Astrocyte of the hippocampus (primary cell): ENCODE results near the gene ABCA9.
A peak's percentile ranks its signal among the peaks of the same experiment; 100 is the strongest.
"Not testable (repeated sequence)": the region's sequence is repeated elsewhere in the genome, so short reads cannot be mapped to it uniquely, and the experiment has no call there.

Source experiments
- DNase-seq: peaks from one replicate; pipeline ENCODE4 v3.0.0; 2011; ENCODE audit warnings: low read depth, low spot score

The ABCA9 gene

DNA sequence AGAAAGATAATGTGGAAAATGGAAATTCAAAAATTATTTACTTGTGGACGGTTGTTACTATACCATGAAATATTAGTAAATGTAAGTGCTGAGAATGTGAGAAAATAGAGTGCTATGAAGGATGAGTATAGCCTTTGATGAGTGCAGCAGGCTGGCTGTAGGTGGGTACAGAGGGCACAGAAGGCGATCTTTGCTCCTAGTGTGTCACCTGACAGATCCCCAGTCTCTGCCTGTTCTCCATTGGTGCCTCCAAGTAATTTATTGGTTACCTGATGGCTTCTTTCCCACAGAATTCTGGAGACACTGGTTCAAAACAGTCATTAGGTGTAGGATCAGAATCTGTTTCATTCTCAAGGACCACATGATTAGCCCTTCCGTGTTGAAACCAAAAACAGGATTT lies 28.9 kb downstream of the ABCA9 start:
- DNase-seq: no peak

DNA sequence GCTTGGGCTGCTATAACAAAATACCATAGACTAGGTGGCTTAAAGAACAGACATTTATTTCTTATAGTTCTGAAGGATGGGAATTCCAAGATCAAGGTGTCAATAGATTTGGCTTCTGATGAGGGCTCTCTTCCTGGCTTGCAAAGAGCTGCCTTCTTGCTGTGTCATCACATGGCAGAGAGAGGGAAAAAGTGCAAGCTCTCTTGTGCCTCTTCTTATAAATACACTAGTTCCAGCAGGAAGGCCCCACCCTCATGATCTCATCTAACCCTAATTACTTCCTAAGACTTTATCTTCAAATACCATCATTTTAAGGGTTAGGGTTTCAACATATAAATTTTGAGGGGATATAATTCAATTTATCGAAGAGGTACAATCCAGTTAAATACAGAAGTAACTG lies 30.6 kb downstream of the ABCA9 start:
- DNase-seq: no peak

DNA sequence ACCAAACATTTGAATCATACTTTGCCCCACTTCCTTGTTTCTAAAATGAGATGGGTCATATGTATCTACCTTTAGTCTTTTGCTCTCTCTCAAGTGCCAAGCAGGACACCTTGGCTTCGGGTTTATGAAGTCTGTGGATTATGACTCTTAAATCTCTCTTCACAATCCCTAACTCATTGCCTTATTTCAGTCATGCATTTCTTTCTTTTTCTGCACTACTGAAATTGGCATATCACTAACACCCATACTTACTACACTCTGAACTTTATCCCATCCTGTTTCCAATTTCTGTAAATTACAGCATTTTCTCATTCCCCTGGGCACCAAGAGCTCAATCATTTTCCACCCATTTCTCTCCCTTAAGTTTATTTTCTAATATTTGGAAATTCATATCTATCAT lies 42.0 kb downstream of the ABCA9 start:
- no peak for DNase-seq

DNA sequence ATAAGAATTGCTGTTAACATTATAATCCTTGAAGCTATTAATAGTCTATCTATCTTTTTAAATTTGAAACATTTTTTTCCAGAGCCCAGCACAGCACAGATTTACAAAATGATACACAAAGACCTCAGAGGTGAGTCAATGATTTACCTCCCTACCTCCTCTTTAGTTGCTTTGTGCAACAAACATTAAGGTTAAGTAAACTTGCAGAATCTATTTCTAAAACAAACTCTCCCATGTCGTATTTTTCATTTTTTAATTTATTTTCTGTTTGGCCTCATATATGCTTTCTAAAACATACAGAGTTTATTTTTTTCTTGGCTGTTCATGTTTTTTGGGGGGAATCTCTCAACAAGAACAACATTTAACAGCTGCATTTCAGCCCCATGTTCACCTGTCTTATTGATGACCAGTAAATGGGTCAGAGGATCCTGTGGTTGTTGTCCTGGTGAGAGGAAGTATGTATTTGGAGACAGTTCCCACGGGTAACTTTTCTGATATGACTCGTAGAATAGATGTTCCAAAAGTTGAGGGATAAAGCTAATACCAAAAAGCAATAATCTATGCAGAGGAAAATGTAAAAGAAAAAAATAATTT lies 42.6 kb downstream of the ABCA9 start:
- DNase-seq: no peak

DNA sequence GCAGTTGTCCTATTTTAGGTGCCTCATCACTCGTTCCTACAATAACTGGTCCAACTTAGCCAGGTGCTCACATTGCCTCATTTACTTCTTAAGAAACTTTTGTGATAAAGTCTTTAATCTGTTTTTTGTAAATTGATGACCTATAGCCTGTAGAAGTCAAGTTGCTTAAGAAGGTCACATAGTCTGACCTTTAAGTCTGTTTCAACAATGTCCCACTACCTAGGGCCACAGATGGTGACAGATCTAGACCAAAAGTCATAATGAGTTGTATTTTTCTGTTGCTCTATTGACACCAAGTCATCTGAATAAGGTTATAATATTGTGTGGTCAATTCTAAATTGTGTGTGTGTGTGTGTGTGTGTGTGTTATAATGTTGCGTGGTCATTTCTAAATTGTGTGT lies 45.1 kb downstream of the ABCA9 start:
- DNase-seq: no peak

DNA sequence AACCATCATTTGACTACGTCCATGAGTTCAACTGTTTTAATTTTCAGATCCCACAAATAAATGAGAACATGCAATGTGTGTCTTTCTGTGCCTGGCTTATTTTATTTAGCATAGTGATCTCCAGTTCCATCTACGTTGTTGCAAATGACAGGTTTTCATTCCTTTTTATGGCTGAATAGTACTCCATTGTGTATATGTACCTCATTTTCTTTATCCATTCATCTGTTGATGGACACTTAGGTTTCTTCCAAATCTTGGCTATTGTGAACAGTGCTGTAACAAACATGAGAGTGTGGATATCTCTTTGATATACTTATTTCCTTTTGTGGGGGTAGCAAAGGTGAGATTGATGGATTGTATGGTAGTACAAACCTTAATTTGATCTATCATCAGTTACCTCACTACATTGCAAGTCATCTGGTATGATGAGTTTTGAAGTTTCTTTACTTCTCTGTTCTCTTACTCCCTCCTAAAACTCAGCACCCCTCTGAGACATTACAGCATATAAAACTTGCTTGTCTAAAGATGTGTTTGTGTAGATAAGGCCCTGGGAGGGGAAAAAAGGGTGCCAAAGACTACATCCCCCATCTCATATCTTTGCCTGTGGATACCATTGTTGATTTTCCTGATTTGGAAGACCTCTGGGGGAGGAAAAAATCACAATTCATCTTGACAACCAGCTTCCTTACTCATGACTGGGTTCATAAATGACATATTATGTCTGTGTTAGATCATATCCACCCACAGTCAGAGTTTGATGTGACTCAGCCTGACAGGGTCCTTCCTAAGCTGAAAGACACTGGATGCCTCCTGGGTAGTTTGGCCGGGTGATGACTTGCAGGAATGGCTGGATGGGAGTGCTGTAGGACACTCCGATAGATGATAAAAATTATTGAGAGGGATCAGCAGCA lies 47.6 kb downstream of the ABCA9 start:
- DNase-seq: peak; percentile 0

DNA sequence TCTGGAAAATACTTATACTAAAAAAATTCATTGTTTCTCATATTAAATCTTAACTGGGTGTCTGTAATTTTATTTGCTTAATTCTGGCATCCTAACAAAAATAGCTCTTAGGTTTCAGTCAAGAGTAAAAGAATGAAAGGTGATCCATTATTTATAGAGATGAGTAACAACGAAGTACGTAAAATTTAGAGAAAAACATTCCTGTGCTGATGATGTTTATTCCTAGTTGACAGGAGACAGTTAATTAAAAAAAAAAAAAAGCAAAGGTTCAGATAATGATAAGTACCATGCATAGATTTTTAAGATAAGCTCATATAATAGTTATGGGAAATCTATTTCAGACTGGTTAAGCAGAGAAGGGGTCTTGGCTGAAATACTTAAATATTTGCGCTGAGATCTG lies 50.8 kb downstream of the ABCA9 start:
- DNase-seq: no peak

DNA sequence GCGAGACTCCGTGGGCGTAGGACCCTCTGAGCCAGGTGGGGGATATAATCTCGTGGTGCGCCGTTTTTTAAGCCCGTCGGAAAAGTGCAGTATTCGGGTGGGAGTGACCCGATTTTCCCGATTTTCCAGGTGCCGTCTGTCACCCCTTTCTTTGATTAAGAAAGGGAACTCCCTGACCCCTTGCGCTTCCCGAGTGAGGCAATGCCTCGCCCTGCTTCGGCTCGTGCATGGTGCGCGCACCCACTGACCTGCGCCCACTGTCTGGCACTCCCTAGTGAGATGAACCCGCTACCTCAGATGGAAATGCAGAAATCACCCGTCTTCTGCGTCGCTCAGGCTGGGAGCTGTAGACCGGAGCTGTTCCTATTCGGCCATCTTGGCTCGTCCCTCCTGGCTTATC lies 56.0 kb downstream of the ABCA9 start:
- not testable (repeated sequence) for DNase-seq

DNA sequence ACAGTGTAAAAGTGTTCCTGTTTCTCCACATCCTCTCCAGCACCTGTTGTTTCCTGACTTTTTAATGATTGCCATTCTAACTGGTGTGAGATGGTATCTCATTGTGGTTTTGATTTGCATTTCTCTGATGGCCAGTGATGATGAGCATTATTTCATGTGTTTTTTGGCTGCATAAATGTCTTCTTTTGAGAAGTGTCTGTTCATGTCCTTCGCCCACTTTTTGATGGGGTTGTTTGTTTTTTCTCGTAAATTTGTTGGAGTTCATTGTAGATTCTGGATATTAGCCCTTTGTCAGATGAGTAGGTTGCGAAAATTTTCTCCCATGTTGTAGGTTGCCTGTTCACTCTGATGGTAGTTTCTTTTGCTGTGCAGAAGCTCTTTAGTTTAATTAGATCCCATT lies 61.0 kb downstream of the ABCA9 start:
- not testable (repeated sequence) for DNase-seq

DNA sequence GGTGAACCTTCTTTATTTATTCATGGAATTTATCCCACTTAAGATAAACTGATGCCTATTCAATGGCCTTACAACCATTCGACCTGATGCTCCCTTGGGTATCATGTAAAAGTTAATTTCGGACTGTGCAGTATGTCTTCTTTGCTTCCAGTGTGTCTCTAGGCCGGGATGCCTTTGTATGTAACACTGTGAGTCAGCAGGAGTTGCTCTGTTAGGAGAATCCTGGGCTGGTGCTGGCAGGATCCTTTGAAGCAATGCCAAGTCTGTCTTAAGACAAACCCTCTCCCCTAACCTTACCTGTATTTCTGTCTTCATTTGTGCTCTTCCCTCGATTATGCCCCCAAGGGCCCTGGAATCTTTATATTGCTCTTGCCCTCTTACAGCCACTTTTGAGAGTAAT lies 67.6 kb downstream of the ABCA9 start:
- no peak for DNase-seq

DNA sequence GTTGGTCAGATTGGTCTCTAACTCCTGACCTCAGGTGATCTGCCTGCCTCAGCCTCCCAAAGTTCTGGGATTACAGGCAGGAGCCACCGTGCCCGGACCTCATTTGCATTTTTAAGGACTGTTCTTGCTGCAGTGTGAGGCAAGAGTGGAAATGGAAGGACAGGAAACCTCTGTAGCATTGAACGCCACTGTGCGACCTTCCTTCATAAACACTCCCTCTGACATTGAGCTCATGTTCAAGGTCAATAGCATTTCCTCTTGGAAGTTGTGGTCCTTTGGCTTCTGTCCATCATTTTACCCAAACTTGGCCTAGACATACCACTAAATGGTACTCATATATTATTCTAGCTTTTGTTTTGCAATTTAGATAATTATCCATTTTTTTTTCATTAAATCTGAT lies 72.8 kb downstream of the ABCA9 start:
- DNase-seq: no peak

DNA sequence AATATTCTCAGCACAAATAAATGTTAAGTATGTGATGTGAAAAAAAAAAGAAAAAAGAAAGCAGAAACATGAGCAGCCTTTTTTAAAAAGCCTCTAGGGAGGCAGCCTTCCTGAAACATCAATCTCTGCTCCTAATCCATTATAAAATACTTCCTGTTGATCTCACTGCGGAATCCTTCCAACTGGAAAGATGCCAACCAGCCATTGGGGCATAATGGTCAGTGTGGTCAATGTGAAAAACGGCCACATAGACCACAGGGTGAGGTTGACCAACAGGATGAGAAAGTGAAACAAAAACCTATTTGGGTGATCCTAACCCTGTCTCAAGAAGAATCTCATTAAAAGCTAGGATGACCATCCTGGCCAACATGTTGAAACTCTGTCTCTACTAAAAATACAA lies 79.4 kb downstream of the ABCA9 start:
- DNase-seq: peak; percentile 46

DNA sequence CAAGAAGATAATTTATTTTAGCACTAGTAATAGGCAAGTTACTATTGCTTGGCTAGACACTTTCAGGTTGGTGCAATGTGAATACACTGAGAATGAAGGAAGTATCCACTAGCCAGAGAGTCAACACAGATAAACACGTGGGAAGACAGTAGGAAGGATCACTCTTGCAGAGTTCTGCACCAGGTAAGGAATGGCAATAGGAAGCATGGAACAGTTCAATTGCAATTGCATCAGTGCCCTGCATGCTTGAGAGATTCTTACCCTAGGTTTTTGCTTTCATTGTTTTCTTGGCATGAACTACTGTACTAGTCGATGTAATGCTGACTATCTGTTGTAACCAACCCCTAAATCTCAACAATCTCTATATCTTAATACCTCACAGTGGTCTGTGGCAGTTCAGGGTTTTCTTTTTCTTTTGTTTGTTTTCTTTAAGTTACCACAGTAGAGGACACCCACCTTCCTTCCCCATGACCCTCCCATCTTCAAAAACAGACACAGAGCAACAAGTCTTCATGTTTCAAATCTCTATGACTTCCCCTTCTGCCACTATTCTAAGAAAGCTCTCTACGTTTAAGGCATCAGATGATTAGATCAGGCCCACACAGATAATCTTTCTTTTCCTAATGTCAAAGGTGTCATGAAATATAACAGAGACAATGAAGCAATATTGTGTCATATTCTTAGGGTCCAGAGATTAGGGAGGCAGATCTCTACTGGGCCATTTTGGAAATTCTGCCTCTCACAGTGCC lies 87.5 kb downstream of the ABCA9 start:
- no peak for DNase-seq

DNA sequence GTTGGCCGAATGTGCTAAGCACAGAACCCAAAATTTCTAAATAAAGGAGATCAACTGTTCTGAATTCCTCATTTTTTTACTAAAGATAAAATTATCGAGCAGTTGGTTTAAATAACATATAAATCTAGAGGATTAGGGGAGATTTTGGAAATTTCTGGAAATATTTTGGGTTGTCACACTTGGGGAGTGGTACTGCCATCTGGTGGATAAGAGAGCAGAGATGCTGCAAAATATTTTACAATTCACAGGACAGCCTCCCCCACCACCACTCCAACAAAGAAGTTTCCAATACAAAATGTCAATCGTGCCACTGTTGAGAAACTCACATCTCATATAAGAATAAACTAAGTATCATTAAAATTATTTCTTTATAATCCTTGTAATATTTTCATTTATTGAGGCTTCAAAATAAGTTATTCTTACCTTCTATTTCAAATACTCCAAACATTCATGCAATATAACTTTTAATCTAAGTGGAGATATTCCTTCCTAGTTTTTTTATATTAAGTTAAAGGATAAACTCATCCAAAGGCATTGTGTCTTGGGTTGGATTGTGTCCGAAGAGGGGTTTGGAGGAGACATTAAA lies 88.5 kb downstream of the ABCA9 start:
- peak; percentile 34 for DNase-seq

DNA sequence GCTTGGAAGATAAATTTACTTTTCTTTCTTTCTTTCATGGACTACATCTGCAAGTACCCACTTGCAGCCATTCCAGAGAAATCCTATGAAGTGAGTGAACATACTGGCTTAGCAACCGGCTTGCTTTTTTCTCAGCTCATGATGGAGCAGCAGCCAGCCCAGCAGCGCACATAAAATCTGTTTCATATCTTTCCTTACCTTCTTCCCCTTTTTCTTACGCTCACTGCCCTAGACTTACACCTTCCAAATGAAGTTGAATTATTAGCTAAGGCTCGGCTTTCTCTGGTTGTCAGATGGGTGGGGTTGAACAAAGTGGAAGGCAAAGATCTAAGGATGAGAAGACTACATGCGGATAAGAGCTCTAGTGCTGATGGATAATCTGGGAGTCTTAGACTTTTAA lies 91.6 kb downstream of the ABCA9 start:
- no peak for DNase-seq

DNA sequence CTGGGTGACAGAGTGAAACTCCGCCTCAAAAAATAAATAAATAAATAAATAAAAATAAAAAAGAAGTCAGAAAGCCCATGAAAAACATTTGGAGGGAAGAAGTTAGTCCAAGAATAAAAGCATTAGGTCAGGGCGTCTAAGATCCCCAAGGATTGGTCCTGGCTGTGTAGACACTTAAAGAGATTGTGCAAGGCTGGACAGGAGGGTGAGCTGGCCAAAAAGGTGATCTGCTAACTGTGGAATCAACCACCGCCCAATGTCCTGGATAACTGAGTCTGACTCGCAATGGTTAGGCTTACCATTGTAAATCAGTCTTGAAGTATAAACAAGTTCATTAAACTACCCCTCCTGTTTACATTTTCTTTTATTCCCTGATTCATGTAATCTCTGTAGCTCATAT lies 96.8 kb downstream of the ABCA9 start:
- no peak for DNase-seq

DNA sequence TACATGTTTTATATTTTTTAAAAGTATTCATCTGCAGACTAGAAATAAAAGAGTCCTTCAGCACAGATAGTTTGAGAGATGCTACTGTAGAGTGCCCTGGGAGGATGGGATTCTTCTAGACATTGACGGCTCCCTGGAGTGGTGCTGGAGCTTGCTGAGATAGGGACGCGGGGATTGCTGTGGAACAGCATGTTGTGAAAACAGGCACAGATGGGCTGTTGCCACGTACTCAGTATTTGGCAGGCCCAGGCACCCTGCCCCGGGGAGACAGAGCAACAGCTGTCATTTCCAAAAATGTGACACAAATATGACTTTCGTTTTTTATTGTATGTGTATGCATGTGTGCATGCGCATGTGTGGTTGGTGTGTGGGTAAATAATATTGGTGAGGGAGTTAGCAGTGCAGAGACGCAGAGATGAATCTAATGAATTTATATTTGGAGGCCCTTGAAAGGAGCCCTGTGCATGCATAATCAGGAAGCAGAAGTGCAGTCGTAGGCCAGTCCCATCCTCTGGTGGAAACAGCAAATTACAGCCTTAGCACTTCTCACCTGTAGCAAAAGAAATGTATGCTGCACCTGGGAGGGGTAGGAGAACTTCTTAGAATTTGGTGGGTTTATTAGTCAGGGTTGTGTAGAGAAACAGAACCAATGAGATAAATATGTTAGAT lies 99.4 kb downstream of the ABCA9 start:
- no peak for DNase-seq

DNA sequence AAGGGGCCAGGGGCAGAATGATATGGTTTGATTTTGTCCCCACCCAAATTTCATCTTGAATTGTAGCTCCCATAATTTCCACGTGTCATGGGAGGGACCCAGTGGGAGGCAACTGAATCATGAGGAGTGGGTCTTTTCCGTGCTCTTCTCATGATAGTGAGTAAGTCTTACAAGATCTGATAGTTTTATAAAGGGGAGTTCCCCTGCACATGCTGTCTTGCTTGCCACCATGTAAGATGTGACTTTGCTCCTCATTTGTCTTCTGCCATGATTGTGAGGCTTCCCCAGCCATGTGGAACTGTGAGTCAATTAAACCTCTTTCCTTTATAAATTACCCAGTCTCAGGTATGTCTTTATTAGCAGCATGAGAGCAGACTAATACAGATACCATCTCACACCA lies 101.6 kb downstream of the ABCA9 start:
- not testable (repeated sequence) for DNase-seq

DNA sequence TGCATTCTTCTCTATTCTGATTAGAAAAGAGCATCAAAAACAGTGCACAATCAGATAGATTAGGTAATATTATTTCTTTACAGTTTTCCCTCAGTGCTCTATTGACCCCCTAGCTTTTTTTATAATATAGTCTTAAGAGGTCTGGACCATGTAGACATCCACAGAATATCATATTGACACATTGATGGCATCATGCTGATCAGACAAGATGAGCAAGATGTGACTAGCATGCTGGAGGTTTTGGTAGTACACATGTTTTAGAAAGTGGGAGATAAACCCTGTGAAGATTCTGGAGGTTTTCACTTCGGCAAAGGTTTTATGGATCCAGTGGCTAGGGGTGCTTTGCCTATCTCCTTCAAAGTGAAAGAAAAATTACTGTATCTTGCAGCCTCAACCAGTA lies 102.8 kb downstream of the ABCA9 start:
- no peak for DNase-seq

DNA sequence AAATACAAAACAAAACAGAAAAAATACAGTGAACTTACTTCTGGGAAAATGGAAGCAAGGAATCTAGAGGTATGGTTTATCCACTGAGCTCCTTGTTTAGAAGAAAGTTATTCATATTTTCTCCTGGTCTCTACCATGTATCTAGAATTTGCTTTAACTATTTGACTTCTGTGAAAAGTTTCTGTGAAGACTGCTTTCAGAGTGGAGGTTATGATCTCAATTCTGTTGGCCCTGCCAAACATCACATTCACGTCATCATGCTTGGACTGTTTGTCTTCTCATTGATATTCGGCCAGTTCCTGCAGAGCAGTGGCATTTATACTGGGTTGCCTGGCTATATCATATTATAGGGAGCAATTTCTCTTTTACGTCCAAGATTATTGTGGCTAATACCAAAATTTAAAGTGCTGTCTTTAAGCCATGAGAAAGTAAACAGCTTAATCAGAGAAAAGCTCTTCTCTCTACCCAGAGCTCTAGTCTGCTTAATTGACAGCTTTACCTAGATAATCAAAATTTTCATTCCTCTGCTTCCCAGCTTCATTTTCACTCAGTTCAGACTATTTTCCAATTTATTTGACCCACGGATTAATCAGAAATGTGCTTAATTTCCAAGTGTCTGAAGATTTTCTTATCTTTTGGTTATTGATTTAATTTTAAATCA lies 105.4 kb downstream of the ABCA9 start, which contains the start of gene ABCA8:
Gene ABCA8, minus strand, starts transcription at position 212 of the 661 bp plus-strand sequence. CDS start 13,358 bp downstream, outside the sequence.
- DNase-seq: peak; percentile 34
